ENCODE measurements around the gene NLRP5. TPM values are rescaled to one million over a fixed set of nuclear protein-coding genes. Genes with fewer than 3 reads are reported as not detected.
"Not testable (repeated sequence)": the region's sequence is repeated elsewhere in the genome, so short reads cannot be mapped to it uniquely, and the experiment has no call there.

The NLRP5 gene
- under 1 TPM in 1 of 7 donors, not detected in 6; 0.52 TPM for total RNA-seq
- polyA plus RNA-seq: 1 to 10 TPM in 1 of 2 donors, under 1 TPM in 1; 0.17 to 2.7 TPM
- long read RNA-seq, donor 1: 0 reads
- long read RNA-seq, donor 2, partial matches to known transcripts: 85 of 85 reads
- long read RNA-seq, donor 2, other reads (novel, unspliced or antisense): 0 of 85 reads
- long read RNA-seq, donor 3: 0 reads

DNA sequence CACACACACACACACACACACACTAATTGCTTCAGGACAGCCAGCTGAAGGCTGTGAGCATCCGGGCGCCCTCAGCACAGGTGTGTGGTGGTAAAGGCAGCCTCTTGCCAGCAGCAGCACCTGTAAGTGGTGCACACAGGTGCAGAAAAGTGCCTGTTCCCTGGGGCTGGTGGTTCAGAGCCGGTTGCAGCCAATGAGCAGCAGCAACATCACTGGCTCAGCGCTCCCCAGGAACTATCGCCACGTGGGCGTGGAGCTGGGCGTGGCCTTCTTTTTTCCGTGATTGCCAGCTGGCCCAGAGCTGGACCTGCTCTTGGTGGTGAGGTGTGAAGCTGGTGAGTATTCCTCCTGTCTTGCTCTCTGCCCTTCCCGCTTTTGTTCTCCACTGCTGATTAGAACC, at the start of gene NLRP5:
Gene NLRP5, plus strand, starts transcription at position 289 of the 400 bp plus-strand sequence.
- TF ChIP-seq POLR2A (IDR thresholded peaks at IDR 0.05) (no peak), EP300 (IDR thresholded peaks at IDR 0.05) (no peak)
- TF ChIP-seq, protein P1, sequence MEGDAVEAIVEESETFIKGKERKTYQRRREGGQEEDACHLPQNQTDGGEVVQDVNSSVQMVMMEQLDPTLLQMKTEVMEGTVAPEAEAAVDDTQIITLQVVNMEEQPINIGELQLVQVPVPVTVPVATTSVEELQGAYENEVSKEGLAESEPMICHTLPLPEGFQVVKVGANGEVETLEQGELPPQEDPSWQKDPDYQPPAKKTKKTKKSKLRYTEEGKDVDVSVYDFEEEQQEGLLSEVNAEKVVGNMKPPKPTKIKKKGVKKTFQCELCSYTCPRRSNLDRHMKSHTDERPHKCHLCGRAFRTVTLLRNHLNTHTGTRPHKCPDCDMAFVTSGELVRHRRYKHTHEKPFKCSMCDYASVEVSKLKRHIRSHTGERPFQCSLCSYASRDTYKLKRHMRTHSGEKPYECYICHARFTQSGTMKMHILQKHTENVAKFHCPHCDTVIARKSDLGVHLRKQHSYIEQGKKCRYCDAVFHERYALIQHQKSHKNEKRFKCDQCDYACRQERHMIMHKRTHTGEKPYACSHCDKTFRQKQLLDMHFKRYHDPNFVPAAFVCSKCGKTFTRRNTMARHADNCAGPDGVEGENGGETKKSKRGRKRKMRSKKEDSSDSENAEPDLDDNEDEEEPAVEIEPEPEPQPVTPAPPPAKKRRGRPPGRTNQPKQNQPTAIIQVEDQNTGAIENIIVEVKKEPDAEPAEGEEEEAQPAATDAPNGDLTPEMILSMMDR (IDR thresholded peaks at IDR 0.05): no peak
- intact Hi-C loops (cut with DNase I): no loop called here
- Histone ChIP-seq H3K4me1 (ENCODE audit: insufficient read depth) (no peaks in the 10 kb centered on the region), H3K36me3 (no peaks in the 10 kb centered on the region), H3K9me3 (no peaks in the 10 kb centered on the region), H3K27ac (no peak within 1 kb of the TSS), H3K4me3 (no peak within 1 kb of the TSS), H3K27me3 (no peaks in the 10 kb centered on the region)
- WGBS, 3 donors: 35 to 60% (median 38%) methylated on average over 10 of the region's 10 CpGs
- DNase-seq: no peak

DNA sequence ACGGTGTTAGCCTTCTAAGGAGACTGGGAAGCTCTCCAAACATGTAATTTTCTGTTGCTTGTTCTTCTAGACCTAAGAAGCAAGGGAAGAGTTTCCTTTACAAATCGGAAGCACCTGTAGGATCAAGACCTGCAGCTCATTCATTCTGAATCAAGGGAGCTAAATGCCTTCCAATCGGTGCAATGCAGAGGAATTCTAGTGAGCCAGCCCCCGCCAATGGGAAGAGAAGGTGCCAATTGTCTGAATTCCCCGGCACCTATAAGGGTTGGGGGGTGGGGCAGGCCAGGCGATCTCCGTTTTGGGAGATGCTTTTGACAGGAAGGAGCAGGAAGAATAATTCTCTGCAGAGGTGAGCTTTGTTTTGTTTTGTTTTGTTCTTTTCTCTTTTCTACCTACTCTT, 47.4 kb upstream of the NLRP5 start:
- DNase-seq: no peak
- H3K27ac ChIP-seq: no peak overlapping the region
- H3K27me3 ChIP-seq: no peaks in the 10 kb centered on the region
- no peaks in the 10 kb centered on the region for H3K4me1 ChIP-seq (ENCODE audit: insufficient read depth)
- WGBS, 3 donors: 64 to 69% (median 65%) methylated on average over 7 of the region's 7 CpGs
- no peaks in the 10 kb centered on the region for H3K9me3 ChIP-seq
- no peak overlapping the region for H3K4me3 ChIP-seq
- H3K36me3 ChIP-seq: no peaks in the 10 kb centered on the region
- TF ChIP-seq, protein P1 (IDR thresholded peaks at IDR 0.05): no peak
- TF ChIP-seq POLR2A (IDR thresholded peaks at IDR 0.05): no peak
- TF ChIP-seq EP300 (IDR thresholded peaks at IDR 0.05): no peak
- intact Hi-C loops (cut with DNase I): no loop called here

DNA sequence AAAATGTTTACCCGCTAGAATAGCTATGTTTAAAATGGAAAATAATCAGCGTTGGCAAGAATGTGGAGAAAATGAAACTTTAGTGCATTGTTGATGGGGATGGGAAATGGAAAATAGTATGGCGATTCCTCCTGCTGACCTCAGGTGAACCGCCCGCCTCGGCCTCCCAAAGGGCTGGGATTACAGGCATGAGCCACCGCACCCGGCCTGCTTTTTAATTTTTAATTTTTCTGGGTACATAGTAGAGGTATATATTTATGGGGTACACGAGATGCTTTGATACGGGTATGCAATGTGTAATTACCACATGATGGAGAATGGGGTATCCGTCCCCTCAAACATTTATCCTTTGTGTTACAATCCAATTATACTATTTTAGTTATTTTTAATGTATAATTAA, 46.3 kb upstream of the NLRP5 start:
- no peaks in the 10 kb centered on the region for H3K36me3 ChIP-seq
- H3K4me3 ChIP-seq: no peak overlapping the region
- intact Hi-C loops (cut with DNase I): no loop called here
- no peaks in the 10 kb centered on the region for H3K4me1 ChIP-seq (ENCODE audit: insufficient read depth)
- no peaks in the 10 kb centered on the region for H3K9me3 ChIP-seq
- TF ChIP-seq, protein P1 (IDR thresholded peaks at IDR 0.05): no peak
- TF ChIP-seq EP300 (IDR thresholded peaks at IDR 0.05) (no peak), POLR2A (IDR thresholded peaks at IDR 0.05) (no peak)
- 85 to 88% (median 87%) methylated on average over 11 of the region's 11 CpGs for WGBS, 3 donors
- no peaks in the 10 kb centered on the region for H3K27me3 ChIP-seq
- H3K27ac ChIP-seq: no peak overlapping the region
- DNase-seq: no peak

DNA sequence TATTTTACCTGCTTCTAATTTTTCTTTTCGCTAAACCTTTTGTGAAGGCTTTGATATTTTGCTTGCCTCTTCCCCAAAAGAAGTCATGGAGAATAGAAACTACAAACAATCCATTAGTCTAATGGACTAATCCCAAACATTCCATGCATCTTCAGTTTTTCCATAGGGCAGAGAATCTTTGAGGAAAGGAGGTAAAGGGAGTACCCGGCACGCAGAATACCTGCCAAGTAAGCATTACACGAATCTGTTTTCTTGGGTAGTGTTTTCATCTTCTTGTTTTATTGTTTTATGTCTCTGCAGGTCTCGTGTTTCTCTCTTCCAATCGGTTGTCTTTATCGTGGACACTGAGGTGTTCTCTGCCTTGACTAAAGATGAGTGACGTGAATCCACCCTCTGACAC, 39.0 kb upstream of the NLRP5 start, which contains the start of gene NLRP8:
Gene NLRP8, plus strand, starts transcription at position 301 of the 400 bp plus-strand sequence.
- Histone ChIP-seq H3K36me3 (no peaks in the 10 kb centered on the region), H3K4me1 (ENCODE audit: insufficient read depth) (no peaks in the 10 kb centered on the region), H3K9me3 (no peaks in the 10 kb centered on the region), H3K27me3 (no peaks in the 10 kb centered on the region), H3K4me3 (no peak within 1 kb of the TSS), H3K27ac (no peak within 1 kb of the TSS)
- TF ChIP-seq, protein P1 (IDR thresholded peaks at IDR 0.05): no peak
- no peak for TF ChIP-seq EP300 (IDR thresholded peaks at IDR 0.05)
- no peak for TF ChIP-seq POLR2A (IDR thresholded peaks at IDR 0.05)
- WGBS, 3 donors: 79 to 83% (median 81%) methylated on average over 8 of the region's 8 CpGs
- intact Hi-C loops (cut with DNase I): no loop called here
- no peak for DNase-seq

DNA sequence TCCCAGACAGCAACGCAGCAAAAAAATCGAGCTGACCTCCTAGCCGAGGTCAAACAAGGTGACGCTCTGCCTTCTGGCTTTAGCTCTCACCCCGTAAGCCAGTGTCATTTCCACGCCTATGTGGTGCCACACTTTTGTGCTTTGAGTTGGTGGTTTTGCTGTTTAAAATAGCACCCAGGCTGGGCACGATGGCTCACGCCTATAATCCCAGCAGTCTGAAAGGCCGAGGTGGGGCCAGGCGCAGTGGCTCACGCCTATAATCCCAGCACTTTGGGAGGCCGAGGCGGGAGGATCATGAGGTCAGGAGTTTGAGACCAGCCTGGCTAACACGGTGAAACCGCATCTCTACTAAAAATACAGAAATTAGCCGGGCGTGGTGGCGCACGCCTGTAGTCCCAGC, 36.0 kb upstream of the NLRP5 start:
- H3K4me1 ChIP-seq (ENCODE audit: insufficient read depth); H3K4me3 ChIP-seq; H3K9me3 ChIP-seq; DNase-seq; H3K36me3 ChIP-seq; H3K27ac ChIP-seq; intact Hi-C loops (cut with DNase I); H3K27me3 ChIP-seq: not testable (repeated sequence)
- WGBS, 3 donors: 88 to 90% (median 89%) methylated on average over 19 of the region's 19 CpGs
